Liver (tissue), 3 donors: Measurements from ENCODE around the gene SCAF11.

Experiments used
- ATF3 ChIP-seq: IDR thresholded peaks from 2 replicates; pipeline ENCODE4 v1.6.1; 2016; ENCODE audit warnings: antibody characterized with exemption
- EGR1 ChIP-seq, 2 donors: IDR thresholded peaks; 2 replicates each; pipeline ENCODE4 v1.6.1; 2016 to 2018; ENCODE audit warnings: antibody characterized with exemption in 2 of 2, low read depth in 2 of 2
- GABPA ChIP-seq, 2 donors: IDR thresholded peaks in 1 of 2; conservative IDR thresholded peaks in 1 of 2; 2 replicates each; pipeline ENCODE4 v1.6.1; 2016; ENCODE audit warnings: antibody characterized with exemption in 2 of 2, mild to moderate bottlenecking in 1 of 2, moderate library complexity in 1 of 2
- JUND ChIP-seq, 2 donors: IDR thresholded peaks; 2 replicates each; pipeline ENCODE4 v1.6.1; 2016; ENCODE audit warnings: antibody characterized with exemption in 2 of 2
- RAD21 ChIP-seq, 2 donors: IDR thresholded peaks; 2 replicates each; pipeline ENCODE4 v1.6.1; 2016; ENCODE audit warnings: antibody characterized with exemption in 2 of 2, mild to moderate bottlenecking in 2 of 2
- REST ChIP-seq: IDR thresholded peaks from 2 replicates; pipeline ENCODE4 v1.6.1; 2016; ENCODE audit warnings: antibody characterized with exemption, mild to moderate bottlenecking
- RXRA ChIP-seq, 2 donors: IDR thresholded peaks; 2 replicates each; pipeline ENCODE4 v1.6.1; 2017 to 2018; ENCODE audit warnings: antibody characterized with exemption in 2 of 2, mild to moderate bottlenecking in 1 of 2
- TAF1 ChIP-seq: conservative IDR thresholded peaks from 2 replicates; pipeline ENCODE4 v1.6.1; 2016; ENCODE audit warnings: antibody characterized with exemption, mild to moderate bottlenecking
- TF ChIP-seq, protein P1 (sequence below): fragments of 150-350 bp; IDR thresholded peaks from 2 replicates; pipeline ENCODE4 v1.5.1; 2017; ENCODE audit warnings: improper control_type of control experiment, low read depth, low read length; ENCODE audit not compliant: missing input control
- TF ChIP-seq, protein P2 (sequence below): IDR thresholded peaks from 2 replicates; pipeline ENCODE4 v1.6.1; 2016; ENCODE audit warnings: antibody characterized with exemption
- TF ChIP-seq, protein P3 (sequence below): IDR thresholded peaks from 2 replicates; pipeline ENCODE4 v1.6.1; 2016; ENCODE audit warnings: antibody characterized with exemption
- donor health status: healthy.
- donor health status: healthy.

DNA sequence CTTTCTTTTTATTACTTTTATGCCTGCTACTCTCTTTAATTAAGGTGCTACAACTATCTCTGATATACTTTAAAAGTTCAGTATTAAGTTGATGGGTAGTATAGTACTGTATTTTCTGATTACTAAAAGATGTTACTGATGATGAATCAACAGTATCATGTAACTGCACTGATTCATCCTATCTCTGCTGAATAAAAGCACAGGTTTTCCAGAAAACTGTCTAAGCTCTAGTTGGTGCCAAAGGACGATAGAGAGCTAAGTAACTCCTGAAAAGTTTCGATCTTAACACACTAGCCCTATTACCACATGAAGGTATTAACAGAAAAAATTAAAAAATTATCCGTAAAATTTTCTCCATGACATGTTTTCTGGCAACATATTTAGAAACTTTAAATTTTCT, 2.1 kb downstream of the SCAF11 start:
- no peak for TF ChIP-seq GABPA (IDR thresholded peaks at IDR 0.05 in 1 of 2, conservative IDR thresholded peaks at IDR 0.05 in 1 of 2)
- TF ChIP-seq, protein P1, sequence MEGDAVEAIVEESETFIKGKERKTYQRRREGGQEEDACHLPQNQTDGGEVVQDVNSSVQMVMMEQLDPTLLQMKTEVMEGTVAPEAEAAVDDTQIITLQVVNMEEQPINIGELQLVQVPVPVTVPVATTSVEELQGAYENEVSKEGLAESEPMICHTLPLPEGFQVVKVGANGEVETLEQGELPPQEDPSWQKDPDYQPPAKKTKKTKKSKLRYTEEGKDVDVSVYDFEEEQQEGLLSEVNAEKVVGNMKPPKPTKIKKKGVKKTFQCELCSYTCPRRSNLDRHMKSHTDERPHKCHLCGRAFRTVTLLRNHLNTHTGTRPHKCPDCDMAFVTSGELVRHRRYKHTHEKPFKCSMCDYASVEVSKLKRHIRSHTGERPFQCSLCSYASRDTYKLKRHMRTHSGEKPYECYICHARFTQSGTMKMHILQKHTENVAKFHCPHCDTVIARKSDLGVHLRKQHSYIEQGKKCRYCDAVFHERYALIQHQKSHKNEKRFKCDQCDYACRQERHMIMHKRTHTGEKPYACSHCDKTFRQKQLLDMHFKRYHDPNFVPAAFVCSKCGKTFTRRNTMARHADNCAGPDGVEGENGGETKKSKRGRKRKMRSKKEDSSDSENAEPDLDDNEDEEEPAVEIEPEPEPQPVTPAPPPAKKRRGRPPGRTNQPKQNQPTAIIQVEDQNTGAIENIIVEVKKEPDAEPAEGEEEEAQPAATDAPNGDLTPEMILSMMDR, result no peak
- TF ChIP-seq, protein P2, sequence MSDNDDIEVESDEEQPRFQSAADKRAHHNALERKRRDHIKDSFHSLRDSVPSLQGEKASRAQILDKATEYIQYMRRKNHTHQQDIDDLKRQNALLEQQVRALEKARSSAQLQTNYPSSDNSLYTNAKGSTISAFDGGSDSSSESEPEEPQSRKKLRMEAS, result no peak
- no peak for TF ChIP-seq JUND (IDR thresholded peaks at IDR 0.05)
- TF ChIP-seq REST, result no peak
- TF ChIP-seq ATF3, result no peak
- no peak for TF ChIP-seq TAF1
- no peak for TF ChIP-seq EGR1 (IDR thresholded peaks at IDR 0.05; ENCODE audit: low read depth in 2 of 2)
- TF ChIP-seq, protein P3, sequence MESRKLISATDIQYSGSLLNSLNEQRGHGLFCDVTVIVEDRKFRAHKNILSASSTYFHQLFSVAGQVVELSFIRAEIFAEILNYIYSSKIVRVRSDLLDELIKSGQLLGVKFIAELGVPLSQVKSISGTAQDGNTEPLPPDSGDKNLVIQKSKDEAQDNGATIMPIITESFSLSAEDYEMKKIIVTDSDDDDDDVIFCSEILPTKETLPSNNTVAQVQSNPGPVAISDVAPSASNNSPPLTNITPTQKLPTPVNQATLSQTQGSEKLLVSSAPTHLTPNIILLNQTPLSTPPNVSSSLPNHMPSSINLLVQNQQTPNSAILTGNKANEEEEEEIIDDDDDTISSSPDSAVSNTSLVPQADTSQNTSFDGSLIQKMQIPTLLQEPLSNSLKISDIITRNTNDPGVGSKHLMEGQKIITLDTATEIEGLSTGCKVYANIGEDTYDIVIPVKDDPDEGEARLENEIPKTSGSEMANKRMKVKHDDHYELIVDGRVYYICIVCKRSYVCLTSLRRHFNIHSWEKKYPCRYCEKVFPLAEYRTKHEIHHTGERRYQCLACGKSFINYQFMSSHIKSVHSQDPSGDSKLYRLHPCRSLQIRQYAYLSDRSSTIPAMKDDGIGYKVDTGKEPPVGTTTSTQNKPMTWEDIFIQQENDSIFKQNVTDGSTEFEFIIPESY, result no peak
- no peak for TF ChIP-seq RXRA (IDR thresholded peaks at IDR 0.05)
- no peak for TF ChIP-seq RAD21 (IDR thresholded peaks at IDR 0.05)
